GM12874 (cell line): ENCODE measurements around the gene CEP104.

Experiments used
- CTCF ChIP-seq: IDR thresholded peaks from 2 replicates; pipeline ENCODE4 v1.5.1; 2011; ENCODE audit warnings: low read depth, mild to moderate bottlenecking, control low read depth, low read length, moderate library complexity; ENCODE audit not compliant: insufficient read depth

The CEP104 gene

GRCh38 chr1:3856923-3857790 lies at the start of gene CEP104, which contains the start of gene DFFB:
Gene CEP104, minus strand, starts transcription at chr1:3857211. Its CDS starts 4,804 bp downstream, at chr1:3852407.
Gene DFFB, plus strand, starts transcription at chr1:3857476. Its CDS starts 128 bp downstream, at chr1:3857604.
- peak; percentile 57 for TF ChIP-seq CTCF

GRCh38 chr1:3906672-3907020 lies 49.6 kb upstream of the CEP104 start:
- TF ChIP-seq CTCF = no peak

- no peak for TF ChIP-seq CTCF
Observed at GRCh38 chr1:3905953-3906671, 49.1 kb upstream of the CEP104 start.

- no peak for TF ChIP-seq CTCF
Observed at GRCh38 chr1:3905266-3905952, 48.4 kb upstream of the CEP104 start.

- no peak for TF ChIP-seq CTCF
Observed at GRCh38 chr1:3904843-3905185, 47.8 kb upstream of the CEP104 start.

- TF ChIP-seq CTCF = no peak
Observed at GRCh38 chr1:3904006-3904842, 47.2 kb upstream of the CEP104 start.
